HEK293 (cell line): ENCODE data around the gene ARHGAP22.

ENCODE experiments used
- CTCF ChIA-PET: fragments of 350-600 bp; formaldehyde crosslinking; extraction: SDS; loops from one replicate; lab custom pipeline; 2021; ENCODE audit warnings: antibody characterized with exemption; lab: Yijun Ruan, JAX
- POLR2A ChIA-PET: fragments of 300-600 bp; formaldehyde crosslinking; extraction: SDS; loops from one replicate; lab custom pipeline; 2020; ENCODE audit warnings: antibody characterized with exemption, inconsistent platforms; lab: Yijun Ruan, JAX
- H3K27ac ChIP-seq: fragments of 200-500 bp; sonication (Bioruptor generic); 2 replicates; pipeline ENCODE4 v1.5.1; 2014; ENCODE audit warnings: low read depth, low read length, control low read depth, inconsistent platforms; ENCODE audit errors: extremely low read depth
- H3K36me3 ChIP-seq, 2 experiments: fragments of 200-500 bp in 1 of 2; sonication (Bioruptor generic) in 1 of 2; 1 replicate in 1 of 2; 2 replicates in 1 of 2; pipeline ENCODE4 v1.5.1; 2014 to 2017; ENCODE audit warnings: inconsistent platforms in 2 of 2, low read length in 2 of 2; ENCODE audit not compliant: control insufficient read depth in 2 of 2, insufficient read depth in 1 of 2
- H3K4me1 ChIP-seq: fragments of 200-500 bp; sonication (Bioruptor generic); 2 replicates; pipeline ENCODE4 v1.5.1; 2014; ENCODE audit warnings: mild to moderate bottlenecking, low read length, inconsistent platforms; ENCODE audit not compliant: control insufficient read depth, insufficient read depth
- H3K4me3 ChIP-seq: 2 replicates; pipeline ENCODE4 v1.5.1; 2011; ENCODE audit warnings: low read depth, mild to moderate bottlenecking, control low read depth, low read length, moderate library complexity
- H3K9me3 ChIP-seq: fragments of 200-500 bp; sonication (Bioruptor generic); 2 replicates; pipeline ENCODE4 v1.5.1; 2014; ENCODE audit warnings: low read depth, low read length, inconsistent platforms; ENCODE audit not compliant: control insufficient read depth, insufficient read depth
- EGR2 ChIP-seq: fragments of 450-650 bp; formaldehyde crosslinking; IDR thresholded peaks from 2 replicates; pipeline ENCODE4 v1.5.1; 2016; ENCODE audit warnings: low read depth, missing biosample characterization, missing genetic modification characterization
- GFI1B ChIP-seq: fragments of 450-650 bp; formaldehyde crosslinking; IDR thresholded peaks from 2 replicates; pipeline ENCODE4 v1.5.1; 2016; ENCODE audit warnings: missing biosample characterization, missing genetic modification characterization
- KLF1 ChIP-seq: fragments of 450-650 bp; formaldehyde crosslinking; IDR thresholded peaks from 2 replicates; pipeline ENCODE4 v1.5.1; 2016; ENCODE audit warnings: missing biosample characterization, missing genetic modification characterization
- KLF10 ChIP-seq: fragments of 450-650 bp; IDR thresholded peaks from 2 replicates; pipeline ENCODE4 v1.5.1; 2018; ENCODE audit warnings: missing biosample characterization, mild to moderate bottlenecking, missing genetic modification characterization
- MEIS1 ChIP-seq: sonication (generic); formaldehyde crosslinking; IDR thresholded peaks from 2 replicates; pipeline ENCODE4 v1.8.1; 2022; ENCODE audit warnings: missing genetic modification reagents, mild to moderate bottlenecking, borderline replicate concordance
- PRDM1 ChIP-seq: fragments of 450-650 bp; formaldehyde crosslinking; IDR thresholded peaks from 2 replicates; pipeline ENCODE4; 2016; ENCODE audit warnings: missing biosample characterization, missing genetic modification characterization
- SP2 ChIP-seq: fragments of 450-650 bp; formaldehyde crosslinking; IDR thresholded peaks from 2 replicates; pipeline ENCODE4 v1.5.1; 2016; ENCODE audit warnings: missing biosample characterization, missing genetic modification characterization
- ZBTB17 ChIP-seq: fragments of 450-650 bp; formaldehyde crosslinking; IDR thresholded peaks from 2 replicates; pipeline ENCODE4 v1.5.1; 2016; ENCODE audit warnings: missing biosample characterization, missing genetic modification characterization
- ZFP69B ChIP-seq: fragments of 450-650 bp; formaldehyde crosslinking; IDR thresholded peaks from 2 replicates; pipeline ENCODE4 v1.5.1; 2016; ENCODE audit warnings: missing biosample characterization, missing genetic modification characterization
- ZIC2 ChIP-seq: fragments of 450-650 bp; formaldehyde crosslinking; IDR thresholded peaks from 2 replicates; pipeline ENCODE4 v1.5.1; 2016; ENCODE audit warnings: missing biosample characterization, missing genetic modification characterization
- ZNF132 ChIP-seq: fragments of 450-650 bp; formaldehyde crosslinking; IDR thresholded peaks from 2 replicates; pipeline ENCODE4 v1.5.1; 2017; ENCODE audit warnings: missing biosample characterization, missing genetic modification characterization, borderline replicate concordance
- ZNF174 ChIP-seq: fragments of 450-650 bp; formaldehyde crosslinking; IDR thresholded peaks from 2 replicates; pipeline ENCODE4 v1.5.0; 2017; ENCODE audit warnings: missing biosample characterization, mild to moderate bottlenecking, missing genetic modification characterization
- ZNF248 ChIP-seq: fragments of 450-650 bp; formaldehyde crosslinking; IDR thresholded peaks from 2 replicates; pipeline ENCODE4 v1.5.1; 2017; ENCODE audit warnings: missing biosample characterization, missing genetic modification characterization
- ZNF433 ChIP-seq: fragments of 450-650 bp; formaldehyde crosslinking; IDR thresholded peaks from 2 replicates; pipeline ENCODE4 v1.5.1; 2016; ENCODE audit warnings: missing biosample characterization, missing genetic modification characterization, low read depth
- ZSCAN23 ChIP-seq: fragments of 450-650 bp; formaldehyde crosslinking; IDR thresholded peaks from 2 replicates; pipeline ENCODE4 v1.5.1; 2016; ENCODE audit warnings: missing biosample characterization, missing genetic modification characterization
- TF ChIP-seq, protein P1 (sequence below): fragments of 450-650 bp; formaldehyde crosslinking; IDR thresholded peaks from 2 replicates; pipeline ENCODE4 v1.5.1; 2016; ENCODE audit warnings: missing biosample characterization, missing genetic modification characterization
- TF ChIP-seq, protein P2 (sequence below): fragments of 450-650 bp; formaldehyde crosslinking; IDR thresholded peaks from 2 replicates; pipeline ENCODE4 v1.5.1; 2016; ENCODE audit warnings: missing biosample characterization, missing genetic modification characterization, low read depth
- TF ChIP-seq, protein P3 (sequence below): fragments of 450-650 bp; formaldehyde crosslinking; IDR thresholded peaks from 2 replicates; pipeline ENCODE4 v1.5.1; 2016; ENCODE audit warnings: missing biosample characterization, missing genetic modification characterization
- TF ChIP-seq, protein P4 (sequence below): fragments of 450-650 bp; formaldehyde crosslinking; IDR thresholded peaks from 2 replicates; pipeline ENCODE4 v1.5.0; 2017; ENCODE audit warnings: missing biosample characterization, missing genetic modification characterization, borderline replicate concordance
- TF ChIP-seq, protein P5 (sequence below): fragments of 450-650 bp; formaldehyde crosslinking; optimal IDR thresholded peaks from 2 replicates; pipeline ENCODE3; 2016; ENCODE audit warnings: missing biosample characterization, mild to moderate bottlenecking, missing genetic modification characterization
- TF ChIP-seq, protein P6 (sequence below): fragments of 450-650 bp; formaldehyde crosslinking; IDR thresholded peaks from 2 replicates; pipeline ENCODE4 v1.5.1; 2016; ENCODE audit warnings: missing biosample characterization, missing genetic modification characterization

The ARHGAP22 gene

DNA sequence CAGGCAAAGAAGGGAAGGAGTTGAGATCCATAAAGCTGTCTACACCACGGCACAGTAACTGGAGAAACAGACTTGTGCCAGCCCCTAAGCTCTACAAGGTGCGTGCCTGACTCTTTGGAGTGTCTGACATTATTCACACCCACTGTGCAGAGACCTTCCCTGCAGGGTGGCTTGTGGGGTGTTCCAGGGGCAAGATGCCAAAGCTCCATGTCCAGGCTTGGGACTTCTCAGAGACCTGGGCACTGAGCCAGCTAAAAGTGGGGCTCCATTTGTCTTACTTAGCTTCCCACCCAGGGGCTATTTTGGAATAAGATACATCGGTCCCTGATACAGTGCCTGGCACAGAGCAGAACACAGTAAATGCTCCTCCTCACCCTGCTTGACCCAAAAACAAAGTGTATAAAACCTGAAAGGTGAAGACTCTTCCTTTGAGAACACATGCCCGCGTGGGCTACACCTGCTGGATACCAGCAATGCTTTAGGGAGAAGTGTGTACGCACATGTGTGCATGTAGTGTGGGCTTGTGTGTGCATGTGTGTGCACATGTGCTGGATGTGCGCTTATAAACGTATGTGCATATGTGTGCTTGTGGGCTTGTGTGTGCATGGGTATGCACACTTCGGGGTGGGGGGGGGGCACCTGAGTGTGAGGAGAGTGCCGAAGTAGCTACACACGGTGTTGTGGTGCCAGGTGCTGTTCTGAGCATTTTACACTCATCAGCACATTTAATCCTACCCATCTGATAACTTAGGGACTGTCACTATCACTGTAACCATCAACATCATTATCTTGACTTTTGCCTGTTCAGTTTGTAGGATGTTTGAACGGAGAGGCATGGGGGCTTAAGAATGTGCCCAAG, 143.0 kb downstream of the ARHGAP22 start:
- no peaks in the 10 kb centered on the region for H3K4me1 ChIP-seq
- ChIA-PET POLR2A (no interaction called here), CTCF (no interaction called here)
- H3K9me3 ChIP-seq: no peaks in the 10 kb centered on the region
- H3K4me3 ChIP-seq: no peak overlapping the region
- no peaks in the 10 kb centered on the region for H3K36me3 ChIP-seq
- TF ChIP-seq, protein P1, sequence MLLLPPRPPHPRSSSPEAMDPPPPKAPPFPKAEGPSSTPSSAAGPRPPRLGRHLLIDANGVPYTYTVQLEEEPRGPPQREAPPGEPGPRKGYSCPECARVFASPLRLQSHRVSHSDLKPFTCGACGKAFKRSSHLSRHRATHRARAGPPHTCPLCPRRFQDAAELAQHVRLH (tag by site-specific recombination): no peak
- no peak for TF ChIP-seq PRDM1
- TF ChIP-seq ZIC2 (tag by site-specific recombination): peak; percentile 52; the same call in 1 of the 2 replicates
- H3K27ac ChIP-seq: no peak overlapping the region

DNA sequence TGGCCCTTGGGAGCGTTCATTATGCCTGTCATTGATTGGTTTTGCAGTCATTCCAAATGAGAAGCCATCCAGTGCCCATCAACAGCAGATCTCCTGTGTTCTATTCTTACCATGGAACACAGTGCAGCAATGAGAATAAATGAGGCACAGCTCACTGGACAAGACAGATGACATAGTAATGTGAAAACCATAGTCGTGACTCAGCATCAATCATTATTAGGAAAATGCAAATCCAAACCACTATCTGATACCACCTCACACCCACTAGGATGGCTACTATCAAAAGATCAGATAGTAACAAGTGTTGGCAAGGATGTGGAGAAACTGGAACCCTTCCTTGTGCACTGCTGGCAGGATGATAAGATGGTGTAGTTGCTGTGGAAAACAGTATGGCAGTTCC, 144.7 kb downstream of the ARHGAP22 start:
- Histone ChIP-seq H3K4me1 (peaks cover 2% of the 10 kb centered on the region; the same call in 1 of the 2 replicates), H3K27ac (no peak overlapping the region), H3K36me3 (no peaks in the 10 kb centered on the region), H3K4me3 (no peak overlapping the region), H3K9me3 (no peaks in the 10 kb centered on the region)
- TF ChIP-seq, protein P2, sequence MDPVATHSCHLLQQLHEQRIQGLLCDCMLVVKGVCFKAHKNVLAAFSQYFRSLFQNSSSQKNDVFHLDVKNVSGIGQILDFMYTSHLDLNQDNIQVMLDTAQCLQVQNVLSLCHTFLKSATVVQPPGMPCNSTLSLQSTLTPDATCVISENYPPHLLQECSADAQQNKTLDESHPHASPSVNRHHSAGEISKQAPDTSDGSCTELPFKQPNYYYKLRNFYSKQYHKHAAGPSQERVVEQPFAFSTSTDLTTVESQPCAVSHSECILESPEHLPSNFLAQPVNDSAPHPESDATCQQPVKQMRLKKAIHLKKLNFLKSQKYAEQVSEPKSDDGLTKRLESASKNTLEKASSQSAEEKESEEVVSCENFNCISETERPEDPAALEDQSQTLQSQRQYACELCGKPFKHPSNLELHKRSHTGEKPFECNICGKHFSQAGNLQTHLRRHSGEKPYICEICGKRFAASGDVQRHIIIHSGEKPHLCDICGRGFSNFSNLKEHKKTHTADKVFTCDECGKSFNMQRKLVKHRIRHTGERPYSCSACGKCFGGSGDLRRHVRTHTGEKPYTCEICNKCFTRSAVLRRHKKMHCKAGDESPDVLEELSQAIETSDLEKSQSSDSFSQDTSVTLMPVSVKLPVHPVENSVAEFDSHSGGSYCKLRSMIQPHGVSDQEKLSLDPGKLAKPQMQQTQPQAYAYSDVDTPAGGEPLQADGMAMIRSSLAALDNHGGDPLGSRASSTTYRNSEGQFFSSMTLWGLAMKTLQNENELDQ: no peak
- TF ChIP-seq ZSCAN23 (tag by site-specific recombination): no peak
- TF ChIP-seq SP2 (tag by site-specific recombination): no peak
- TF ChIP-seq, protein P3, sequence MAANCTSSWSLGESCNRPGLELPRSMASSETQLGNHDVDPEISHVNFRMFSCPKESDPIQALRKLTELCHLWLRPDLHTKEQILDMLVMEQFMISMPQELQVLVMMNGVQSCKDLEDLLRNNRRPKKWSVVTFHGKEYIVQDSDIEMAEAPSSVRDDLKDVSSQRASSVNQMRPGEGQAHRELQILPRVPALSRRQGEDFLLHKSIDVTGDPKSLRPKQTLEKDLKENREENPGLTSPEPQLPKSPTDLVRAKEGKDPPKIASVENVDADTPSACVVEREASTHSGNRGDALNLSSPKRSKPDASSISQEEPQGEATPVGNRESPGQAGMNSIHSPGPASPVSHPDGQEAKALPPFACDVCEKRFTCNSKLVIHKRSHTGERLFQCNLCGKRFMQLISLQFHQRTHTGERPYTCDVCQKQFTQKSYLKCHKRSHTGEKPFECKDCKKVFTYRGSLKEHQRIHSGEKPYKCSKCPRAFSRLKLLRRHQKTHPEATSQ: no peak
- no peak for TF ChIP-seq ZBTB17
- TF ChIP-seq, protein P4, sequence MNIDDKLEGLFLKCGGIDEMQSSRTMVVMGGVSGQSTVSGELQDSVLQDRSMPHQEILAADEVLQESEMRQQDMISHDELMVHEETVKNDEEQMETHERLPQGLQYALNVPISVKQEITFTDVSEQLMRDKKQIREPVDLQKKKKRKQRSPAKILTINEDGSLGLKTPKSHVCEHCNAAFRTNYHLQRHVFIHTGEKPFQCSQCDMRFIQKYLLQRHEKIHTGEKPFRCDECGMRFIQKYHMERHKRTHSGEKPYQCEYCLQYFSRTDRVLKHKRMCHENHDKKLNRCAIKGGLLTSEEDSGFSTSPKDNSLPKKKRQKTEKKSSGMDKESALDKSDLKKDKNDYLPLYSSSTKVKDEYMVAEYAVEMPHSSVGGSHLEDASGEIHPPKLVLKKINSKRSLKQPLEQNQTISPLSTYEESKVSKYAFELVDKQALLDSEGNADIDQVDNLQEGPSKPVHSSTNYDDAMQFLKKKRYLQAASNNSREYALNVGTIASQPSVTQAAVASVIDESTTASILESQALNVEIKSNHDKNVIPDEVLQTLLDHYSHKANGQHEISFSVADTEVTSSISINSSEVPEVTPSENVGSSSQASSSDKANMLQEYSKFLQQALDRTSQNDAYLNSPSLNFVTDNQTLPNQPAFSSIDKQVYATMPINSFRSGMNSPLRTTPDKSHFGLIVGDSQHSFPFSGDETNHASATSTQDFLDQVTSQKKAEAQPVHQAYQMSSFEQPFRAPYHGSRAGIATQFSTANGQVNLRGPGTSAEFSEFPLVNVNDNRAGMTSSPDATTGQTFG (tag by site-specific recombination): no peak
- TF ChIP-seq, protein P5, sequence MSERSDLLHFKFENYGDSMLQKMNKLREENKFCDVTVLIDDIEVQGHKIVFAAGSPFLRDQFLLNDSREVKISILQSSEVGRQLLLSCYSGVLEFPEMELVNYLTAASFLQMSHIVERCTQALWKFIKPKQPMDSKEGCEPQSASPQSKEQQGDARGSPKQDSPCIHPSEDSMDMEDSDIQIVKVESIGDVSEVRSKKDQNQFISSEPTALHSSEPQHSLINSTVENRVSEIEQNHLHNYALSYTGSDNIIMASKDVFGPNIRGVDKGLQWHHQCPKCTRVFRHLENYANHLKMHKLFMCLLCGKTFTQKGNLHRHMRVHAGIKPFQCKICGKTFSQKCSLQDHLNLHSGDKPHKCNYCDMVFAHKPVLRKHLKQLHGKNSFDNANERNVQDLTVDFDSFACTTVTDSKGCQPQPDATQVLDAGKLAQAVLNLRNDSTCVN: no peak
- no peak for TF ChIP-seq GFI1B (tag by site-specific recombination)
- TF ChIP-seq ZNF174 (tag by site-specific recombination): no peak
- TF ChIP-seq ZNF433: no peak
- TF ChIP-seq ZIC2 (tag by site-specific recombination): no peak
- TF ChIP-seq EGR2: no peak
- no peak for TF ChIP-seq ZNF132 (tag by site-specific recombination)
- TF ChIP-seq KLF1 (tag by site-specific recombination): no peak
- TF ChIP-seq MEIS1 (CRISPR knock-in tag): no peak
- no peak for TF ChIP-seq KLF10 (tag by site-specific recombination)
- TF ChIP-seq, protein P6, sequence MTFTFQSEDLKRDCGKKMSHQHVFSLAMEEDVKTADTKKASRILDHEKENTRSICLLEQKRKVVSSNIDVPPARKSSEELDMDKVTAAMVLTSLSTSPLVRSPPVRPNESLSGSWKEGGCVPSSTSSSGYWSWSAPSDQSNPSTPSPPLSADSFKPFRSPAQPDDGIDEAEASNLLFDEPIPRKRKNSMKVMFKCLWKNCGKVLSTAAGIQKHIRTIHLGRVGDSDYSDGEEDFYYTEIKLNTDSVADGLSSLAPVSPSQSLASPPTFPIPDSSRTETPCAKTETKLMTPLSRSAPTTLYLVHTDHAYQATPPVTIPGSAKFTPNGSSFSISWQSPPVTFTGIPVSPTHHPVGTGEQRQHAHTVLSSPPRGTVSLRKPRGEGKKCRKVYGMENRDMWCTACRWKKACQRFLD (tag by site-specific recombination): no peak
- TF ChIP-seq ZFP69B: no peak
- TF ChIP-seq ZNF248 (tag by site-specific recombination): no peak
- CTCF ChIA-PET: no interaction called here
- POLR2A ChIA-PET: no interaction called here
